ENCODE measurements around the gene SOWAHA. TPM values are rescaled to one million over a fixed set of nuclear protein-coding genes. Genes with fewer than 3 reads are reported as not detected.

The SOWAHA gene
- total RNA-seq, 1 donor from 2014 or later: 0.18 TPM

- intact Hi-C loops (cut with DNase I): no loop called here
- Histone ChIP-seq H3K4me3 (no peak overlapping the region), H3K27ac (no peak overlapping the region), H3K9me3 (no peaks in the 10 kb centered on the region), H3K27me3 (ENCODE audit: low read depth) (no peaks in the 10 kb centered on the region), H3K36me3 (no peaks in the 10 kb centered on the region), H3K4me1 (no peaks in the 10 kb centered on the region)
- ATAC-seq (no peak), DNase-seq (no peak)
- no peak for TF ChIP-seq CTCF (IDR thresholded peaks at IDR 0.05)
Observed at GRCh38 chr5:132790201-132790865, 22.8 kb upstream of the SOWAHA start.

GRCh38 chr5:132791026-132791425 lies 22.1 kb upstream of the SOWAHA start:
- H3K4me1 ChIP-seq: no peaks in the 10 kb centered on the region
- H3K36me3 ChIP-seq: no peaks in the 10 kb centered on the region
- no peak for TF ChIP-seq CTCF (IDR thresholded peaks at IDR 0.05)
- H3K27ac ChIP-seq: no peak overlapping the region
- no peak for ATAC-seq
- no peak overlapping the region for H3K4me3 ChIP-seq
- no peak for DNase-seq
- H3K9me3 ChIP-seq: no peaks in the 10 kb centered on the region
- H3K27me3 ChIP-seq (ENCODE audit: low read depth): no peaks in the 10 kb centered on the region
- intact Hi-C loops (cut with DNase I): no loop called here

GRCh38 chr5:132797651-132798050 lies 15.5 kb upstream of the SOWAHA start:
- no peaks in the 10 kb centered on the region for H3K9me3 ChIP-seq
- peaks cover 3% of the 10 kb centered on the region for H3K27me3 ChIP-seq (ENCODE audit: low read depth)
- H3K4me3 ChIP-seq: no peak overlapping the region
- TF ChIP-seq CTCF (IDR thresholded peaks at IDR 0.05): no peak
- intact Hi-C loops (cut with DNase I): no loop called here
- no peaks in the 10 kb centered on the region for H3K4me1 ChIP-seq
- DNase-seq: no peak
- no peak for ATAC-seq
- H3K27ac ChIP-seq: no peak overlapping the region
- no peaks in the 10 kb centered on the region for H3K36me3 ChIP-seq

GRCh38 chr5:132799392-132799791 lies 13.7 kb upstream of the SOWAHA start:
- Histone ChIP-seq H3K4me3 (no peak overlapping the region), H3K4me1 (no peaks in the 10 kb centered on the region), H3K9me3 (no peaks in the 10 kb centered on the region), H3K36me3 (no peaks in the 10 kb centered on the region), H3K27ac (no peak overlapping the region), H3K27me3 (ENCODE audit: low read depth) (peaks cover 3% of the 10 kb centered on the region)
- TF ChIP-seq CTCF (IDR thresholded peaks at IDR 0.05): no peak
- DNase-seq (no peak), ATAC-seq (no peak)
- intact Hi-C loops (cut with DNase I): no loop called here

GRCh38 chr5:132800545-132800944 lies 12.6 kb upstream of the SOWAHA start:
- no peak overlapping the region for H3K4me3 ChIP-seq
- ATAC-seq (no peak), DNase-seq (no peak)
- H3K27ac ChIP-seq: no peak overlapping the region
- peaks cover 3% of the 10 kb centered on the region for H3K27me3 ChIP-seq (ENCODE audit: low read depth)
- intact Hi-C loops (cut with DNase I): no loop called here
- no peak for TF ChIP-seq CTCF (IDR thresholded peaks at IDR 0.05)
- H3K4me1 ChIP-seq: no peaks in the 10 kb centered on the region
- H3K9me3 ChIP-seq: no peaks in the 10 kb centered on the region
- H3K36me3 ChIP-seq: no peaks in the 10 kb centered on the region
